GM15510 (cell line): Measurements from ENCODE around the gene MRPL53.

Experiments used
- POLR2A ChIP-seq: IDR thresholded peaks from 3 replicates; pipeline ENCODE4 v1.6.1; 2011; ENCODE audit warnings: borderline replicate concordance; ENCODE audit not compliant: insufficient read length; ENCODE audit errors: extremely low read depth

Gene MRPL53

DNA sequence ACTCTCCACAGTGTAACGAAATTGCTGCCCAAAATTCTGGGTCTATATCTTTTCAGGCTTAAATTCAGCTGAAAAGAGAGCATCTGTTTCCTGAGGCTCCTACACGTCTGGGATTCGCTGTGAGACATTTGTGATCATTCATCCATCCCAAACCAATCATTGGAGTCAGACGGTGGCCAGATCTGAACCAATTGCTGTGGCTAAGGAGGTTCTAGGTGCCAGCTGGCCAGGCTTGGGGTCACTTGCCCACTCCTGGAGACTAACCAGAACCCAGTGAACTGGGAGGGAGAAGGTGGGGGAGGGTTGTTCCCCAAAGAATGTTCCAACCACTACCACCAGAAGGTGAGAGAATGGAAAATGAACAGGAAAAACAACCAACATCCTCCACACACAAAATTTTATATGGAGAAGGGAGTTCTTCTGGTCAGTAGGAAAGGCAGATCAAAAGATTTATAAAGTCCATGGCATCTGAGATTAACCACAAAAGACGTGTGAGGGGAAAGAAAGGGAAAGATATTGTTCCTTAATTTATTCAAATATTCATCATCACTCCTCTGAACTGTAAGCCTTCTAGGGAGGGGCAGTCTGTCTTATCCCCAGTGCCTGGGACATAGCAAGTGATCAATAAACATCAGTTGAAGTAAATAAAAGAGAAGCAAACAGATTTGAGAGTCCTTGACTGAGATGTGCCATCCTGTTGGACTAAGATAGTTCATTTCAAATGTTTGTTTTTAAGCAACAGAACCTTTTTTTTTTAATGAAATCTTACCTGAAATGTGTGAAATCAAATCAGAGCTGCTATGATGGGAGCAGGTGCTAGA is 27.8 kb downstream of the MRPL53 start:
- TF ChIP-seq POLR2A = no peak

DNA sequence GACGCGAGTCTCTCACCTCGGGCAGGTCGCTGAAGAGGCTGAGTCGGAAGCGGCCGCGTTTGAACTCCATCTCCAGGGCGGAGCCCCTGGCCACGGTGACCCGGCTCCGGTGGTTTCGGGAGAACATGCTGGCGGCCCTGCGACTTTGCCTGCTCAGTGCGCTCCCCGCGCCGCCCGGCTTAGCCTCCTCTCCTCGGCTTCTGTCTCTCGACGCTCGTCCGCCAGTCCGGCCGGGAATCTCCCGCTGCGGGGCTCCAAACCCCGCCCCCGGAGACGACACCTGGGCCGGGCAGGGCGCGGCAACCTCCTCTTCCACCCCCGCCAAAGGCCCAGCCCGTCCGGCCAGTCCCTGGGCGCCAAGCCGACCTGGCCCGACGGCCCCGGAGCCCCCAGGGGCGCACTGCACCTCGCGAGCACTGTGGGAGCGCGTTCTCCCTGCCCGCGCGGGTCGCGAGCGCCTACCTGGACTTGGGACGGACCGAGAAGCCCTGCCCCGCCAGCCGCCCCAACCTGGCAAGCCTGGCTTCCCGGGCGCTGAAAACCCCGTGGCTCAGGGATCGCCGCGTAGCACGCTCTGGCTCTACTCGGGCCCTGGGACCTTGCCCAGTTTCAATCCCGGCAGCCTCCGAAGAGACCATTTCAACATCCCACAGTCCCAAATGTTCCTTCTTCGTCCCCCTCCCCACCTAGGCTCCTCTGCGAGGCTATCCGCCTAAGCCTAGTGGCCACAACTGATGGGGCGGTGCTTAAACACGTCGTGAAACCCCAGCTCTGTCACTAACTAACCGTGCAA is 30.6 kb downstream of the MRPL53 start, which contains the start of gene RTKN:
Gene RTKN, minus strand, starts transcription at position 248 of the 793 bp plus-strand sequence. Its CDS starts 121 bp downstream, at position 127.
- peak; percentile 35 for TF ChIP-seq POLR2A

DNA sequence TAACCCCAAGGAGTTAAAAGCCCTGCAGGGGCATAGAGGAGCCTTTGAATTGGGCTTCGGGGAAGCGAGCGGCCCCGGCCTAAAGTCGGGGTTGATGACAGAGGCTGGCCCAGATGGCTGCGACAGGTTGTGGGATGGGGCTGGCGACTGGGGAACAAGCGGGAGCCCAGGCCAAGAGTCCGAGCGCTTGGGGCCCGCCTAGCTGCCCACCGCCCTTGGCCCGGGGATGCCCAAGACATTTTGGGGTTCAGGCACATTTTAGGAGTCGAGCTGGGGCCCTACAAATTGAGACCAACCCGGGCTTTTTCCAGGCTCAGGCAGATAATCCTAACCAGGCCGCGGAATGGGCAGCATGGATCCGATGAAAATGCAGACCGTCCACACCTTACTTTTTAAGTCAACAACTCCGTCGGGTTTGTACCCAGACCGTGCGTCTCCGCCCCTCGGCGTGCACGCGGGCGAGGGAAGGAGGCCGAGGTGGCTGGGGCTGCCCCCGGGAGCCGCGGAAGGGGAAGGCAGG is 31.2 kb downstream of the MRPL53 start:
- TF ChIP-seq POLR2A = no peak

DNA sequence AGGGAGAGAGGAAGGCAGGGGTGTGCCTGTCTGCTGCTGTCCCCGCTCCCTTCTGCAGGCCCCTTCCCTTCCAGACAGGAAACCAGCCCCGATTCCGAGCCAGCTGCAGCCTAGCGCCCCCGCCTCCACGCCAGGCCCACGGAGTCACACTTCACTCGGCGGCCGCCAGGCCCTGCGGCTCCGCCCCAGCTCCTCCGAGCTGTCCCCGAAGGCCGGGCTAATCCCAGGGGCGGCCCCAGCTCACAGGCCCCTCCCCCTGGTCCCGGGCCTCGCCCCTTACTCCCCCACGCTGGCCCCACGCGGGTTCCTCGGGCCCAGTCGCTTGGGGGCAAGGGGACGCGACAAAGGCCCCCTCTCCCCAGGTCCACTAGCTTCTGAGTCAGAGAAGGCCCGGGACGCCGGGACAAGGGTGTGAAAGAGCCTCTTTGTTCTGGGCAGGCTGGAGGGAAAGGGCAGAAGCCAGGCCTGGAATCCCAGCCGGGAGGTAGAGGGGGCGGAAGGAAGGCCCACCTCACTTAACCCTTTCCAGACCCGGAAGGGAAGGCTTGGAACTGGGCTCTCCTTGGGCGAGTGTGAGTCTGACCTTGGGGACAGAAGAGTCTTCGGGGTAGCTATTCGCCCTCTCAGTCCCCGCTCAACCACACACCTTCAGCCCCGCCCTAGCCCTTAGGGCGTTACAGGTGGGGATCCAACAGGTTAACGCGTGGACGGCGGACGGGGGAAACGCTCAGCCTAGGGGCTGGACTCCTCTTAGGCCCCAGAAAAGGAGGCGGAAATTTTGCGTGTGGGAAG is 31.9 kb downstream of the MRPL53 start:
- peak; percentile 52 for TF ChIP-seq POLR2A

DNA sequence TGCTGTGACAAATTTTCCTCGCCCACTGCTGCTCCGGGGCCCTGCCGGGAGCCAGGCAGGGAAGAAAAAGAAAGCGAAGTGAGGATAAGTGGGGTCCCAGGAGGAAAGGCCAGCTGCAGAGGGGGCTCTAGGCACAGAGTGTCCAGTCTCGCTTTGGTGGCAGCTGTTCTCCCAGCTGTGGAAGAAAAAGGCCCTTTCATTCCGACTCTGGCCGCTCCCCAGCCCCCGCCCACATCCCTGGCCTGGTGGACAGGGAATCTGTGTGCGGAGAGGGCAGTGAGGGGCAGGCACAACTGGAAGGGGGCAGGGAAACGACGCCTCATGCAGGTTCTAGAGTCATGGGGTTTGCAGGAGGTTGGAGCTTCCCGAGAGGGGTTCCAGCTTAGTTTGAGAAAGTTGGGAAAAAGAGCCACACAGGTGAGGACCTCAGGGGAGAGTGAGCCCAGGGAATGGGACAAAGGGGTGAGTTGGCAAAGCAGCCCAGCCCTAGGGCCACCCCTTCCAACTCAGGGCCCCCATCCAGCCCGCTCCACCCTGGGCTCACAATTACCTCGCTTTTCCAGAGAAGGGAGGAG is 32.6 kb downstream of the MRPL53 start:
- TF ChIP-seq POLR2A = no peak

DNA sequence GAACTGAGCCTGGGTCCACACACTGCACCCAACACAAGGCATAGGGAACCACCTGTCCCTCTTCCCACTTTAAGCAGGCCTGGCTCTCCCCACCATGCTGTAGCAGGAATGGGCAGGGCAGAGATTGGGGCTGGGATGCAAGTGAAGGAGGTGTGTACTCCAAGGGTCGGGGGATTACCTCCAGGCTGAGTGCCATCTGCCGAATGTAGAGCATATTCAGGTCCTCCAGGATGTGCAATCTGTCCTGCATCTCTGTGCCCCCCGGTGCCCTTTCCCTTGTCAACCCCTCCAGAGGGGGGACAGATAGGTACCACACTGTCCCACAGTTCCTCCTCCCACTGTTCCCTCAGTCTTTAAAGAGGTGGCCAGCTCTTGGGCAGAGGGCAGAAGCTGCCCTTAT is 33.1 kb downstream of the MRPL53 start:
- TF ChIP-seq POLR2A = no peak

DNA sequence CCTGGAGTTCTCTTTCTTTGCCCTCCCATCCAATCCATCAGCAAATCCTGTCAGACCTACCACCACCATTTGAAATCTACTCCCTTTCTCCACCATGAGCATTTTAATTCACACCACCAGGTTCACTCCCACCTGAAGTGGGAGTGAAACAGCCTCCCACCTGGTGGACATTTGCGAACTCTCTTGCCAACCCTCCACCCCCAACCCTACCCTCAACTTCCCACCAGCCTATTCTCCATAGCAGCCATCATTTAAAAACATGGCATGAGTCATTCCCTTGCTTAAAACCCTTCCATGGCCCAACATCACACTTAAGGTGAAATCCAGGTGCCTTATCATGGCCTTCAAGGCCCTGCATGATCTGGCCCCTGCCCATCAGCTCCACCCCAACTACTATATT is 34.2 kb downstream of the MRPL53 start:
- no peak for TF ChIP-seq POLR2A

DNA sequence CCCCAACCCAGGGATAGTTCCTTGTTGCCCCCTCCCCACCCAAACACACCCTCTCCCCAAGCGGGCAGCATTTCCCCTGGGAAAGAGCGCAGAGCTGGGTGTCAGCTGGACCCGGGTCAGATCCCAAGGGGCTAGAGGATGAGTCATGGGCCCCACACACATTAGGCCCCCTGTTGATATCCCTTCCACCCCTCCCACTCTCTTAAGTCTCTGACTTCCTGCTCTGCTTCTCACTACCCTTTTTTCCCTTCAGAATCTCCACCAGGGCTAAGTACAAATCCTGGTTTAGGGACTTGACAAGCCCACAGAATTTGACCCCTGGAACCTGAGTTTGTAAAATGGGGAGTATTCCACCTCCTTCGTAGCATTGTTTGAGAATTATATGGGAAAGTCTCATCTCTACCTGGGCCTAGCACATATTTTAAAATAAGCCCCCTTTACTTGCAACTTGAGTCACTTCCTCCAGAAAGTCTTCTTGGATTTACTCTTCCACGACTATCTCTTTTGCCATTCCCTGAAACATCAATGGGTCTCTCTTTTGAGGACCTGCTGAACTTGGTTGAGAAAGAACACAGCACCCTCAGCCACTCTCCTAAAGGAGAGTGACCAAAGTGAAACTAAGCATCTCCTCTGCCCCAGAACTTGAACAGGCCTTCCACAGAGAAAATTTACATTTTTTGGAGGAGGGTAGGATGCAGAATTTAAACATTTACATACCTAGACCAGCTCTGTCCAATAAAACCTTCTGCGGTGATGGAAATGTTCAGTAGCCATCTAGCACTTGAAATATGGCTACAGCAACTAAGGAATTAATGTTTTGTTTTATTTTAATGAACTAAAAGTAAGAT is 35.4 kb downstream of the MRPL53 start:
- no peak for TF ChIP-seq POLR2A

DNA sequence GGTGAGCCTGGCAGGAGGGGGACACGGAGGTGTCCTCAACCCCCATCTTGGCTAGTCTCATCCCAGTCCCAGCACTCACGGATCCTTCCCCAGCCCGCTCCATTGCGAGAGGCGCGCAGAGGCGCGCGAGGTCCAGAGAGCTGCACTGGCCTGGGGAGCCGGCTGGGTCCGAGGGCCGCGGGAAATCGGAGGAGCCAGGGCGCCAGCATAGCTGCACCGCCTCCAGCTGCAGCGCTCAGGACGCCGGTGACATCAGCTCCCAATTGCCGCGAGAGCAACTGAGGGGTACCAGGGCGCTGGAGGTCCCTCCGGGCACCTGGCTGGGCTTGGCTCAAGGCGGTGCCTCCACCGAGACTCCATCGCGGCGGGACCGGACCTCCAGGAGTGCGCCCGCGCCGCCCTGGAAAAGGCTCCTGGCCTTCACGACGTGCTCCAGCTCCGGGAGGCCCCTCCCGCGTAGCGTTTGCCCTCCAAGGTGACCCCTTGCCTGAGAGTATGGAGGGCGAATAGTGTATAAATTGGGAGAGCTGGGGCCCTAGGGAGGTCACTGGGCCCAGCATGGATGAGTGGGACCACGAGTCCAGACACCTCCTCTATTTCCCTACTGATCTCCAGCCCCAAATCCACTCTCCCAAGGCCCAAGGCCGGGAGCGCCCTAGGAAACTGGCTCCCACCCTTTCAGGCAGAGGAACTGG is 36.2 kb downstream of the MRPL53 start:
- TF ChIP-seq POLR2A = no peak

DNA sequence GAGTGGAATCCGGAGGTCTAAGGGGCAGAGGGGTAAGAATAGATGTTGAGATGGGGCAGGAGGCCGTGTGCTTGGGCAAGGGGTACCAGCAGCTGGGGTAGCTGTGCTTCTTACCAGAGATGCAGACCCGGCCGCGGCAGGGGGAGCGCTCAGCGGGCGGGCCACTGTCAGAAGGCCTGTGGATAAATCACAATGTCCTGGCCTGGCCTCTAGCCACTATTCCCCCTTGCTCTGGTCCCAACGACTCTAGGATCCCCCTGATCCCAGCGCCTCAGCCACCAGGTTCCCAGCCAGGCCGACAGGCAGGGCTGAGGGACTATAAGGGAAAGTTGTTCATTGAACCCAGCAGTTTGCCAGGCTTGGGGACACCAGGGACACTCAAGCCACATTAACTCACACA is 42.0 kb downstream of the MRPL53 start:
- no peak for TF ChIP-seq POLR2A

DNA sequence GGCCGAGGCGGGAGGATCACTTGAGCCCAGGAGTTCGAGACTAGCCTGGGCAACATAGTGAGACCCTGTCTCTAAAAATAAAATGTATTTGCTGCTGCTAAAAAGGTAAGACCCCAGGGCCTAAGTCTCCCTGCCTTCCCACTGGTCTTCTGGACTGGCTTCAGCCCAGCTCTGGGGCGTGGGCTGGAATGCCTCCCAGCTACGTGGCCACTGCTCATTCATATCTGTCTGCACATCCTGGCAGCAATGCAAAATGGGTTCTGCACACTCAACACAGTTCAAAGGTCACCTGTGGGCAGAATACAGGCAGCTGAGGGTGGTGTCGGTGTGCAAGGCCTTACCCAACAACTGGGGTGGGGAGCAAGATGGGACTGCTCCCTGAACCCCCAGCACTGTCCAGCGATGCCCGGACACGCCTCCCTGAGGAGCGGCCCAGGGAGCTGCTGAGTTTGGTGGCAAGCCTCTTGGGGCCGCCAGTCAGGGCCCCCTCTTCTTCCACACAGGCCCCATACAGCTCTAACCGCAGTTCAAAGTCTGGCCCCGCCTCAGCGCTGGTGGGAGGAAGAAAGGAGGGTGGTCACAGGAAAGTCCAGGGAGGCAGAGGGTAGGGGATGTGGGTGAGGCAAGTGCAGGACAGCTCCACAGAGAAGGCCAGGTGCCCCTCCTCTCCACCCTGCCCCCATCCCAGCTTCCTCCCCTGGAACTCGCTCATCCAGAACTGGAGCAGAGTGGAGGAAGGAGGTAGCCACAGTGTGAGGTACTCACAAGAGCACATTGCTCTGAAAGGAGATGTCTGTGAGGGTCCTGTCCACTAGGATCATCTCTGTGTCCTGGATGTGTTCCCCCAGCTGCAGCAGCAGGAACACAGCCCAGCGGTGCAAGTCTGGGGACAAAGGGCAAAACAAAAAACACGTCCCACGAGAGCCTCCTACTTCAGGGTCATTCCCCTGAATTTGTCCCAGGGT is 42.7 kb downstream of the MRPL53 start:
- TF ChIP-seq POLR2A = no peak

DNA sequence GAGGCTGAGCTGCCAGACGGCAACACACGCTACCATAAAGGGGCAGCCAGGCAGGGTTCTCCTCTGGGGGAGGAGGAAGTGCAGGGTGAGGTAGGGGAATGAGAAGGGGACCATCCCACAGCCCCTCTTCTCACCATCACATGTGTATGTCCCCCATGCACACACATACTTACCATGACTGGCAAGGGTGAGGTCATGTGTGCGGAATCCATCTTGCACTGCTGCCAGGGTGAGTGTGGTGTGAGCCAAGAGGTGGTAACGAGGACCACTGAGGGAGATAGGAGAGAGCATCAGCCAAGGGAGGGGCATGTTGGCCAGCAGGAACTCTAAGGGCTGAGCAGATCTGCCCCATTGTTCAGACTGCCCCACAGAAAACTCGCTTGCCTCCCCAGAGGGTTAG is 43.8 kb downstream of the MRPL53 start:
- no peak for TF ChIP-seq POLR2A

DNA sequence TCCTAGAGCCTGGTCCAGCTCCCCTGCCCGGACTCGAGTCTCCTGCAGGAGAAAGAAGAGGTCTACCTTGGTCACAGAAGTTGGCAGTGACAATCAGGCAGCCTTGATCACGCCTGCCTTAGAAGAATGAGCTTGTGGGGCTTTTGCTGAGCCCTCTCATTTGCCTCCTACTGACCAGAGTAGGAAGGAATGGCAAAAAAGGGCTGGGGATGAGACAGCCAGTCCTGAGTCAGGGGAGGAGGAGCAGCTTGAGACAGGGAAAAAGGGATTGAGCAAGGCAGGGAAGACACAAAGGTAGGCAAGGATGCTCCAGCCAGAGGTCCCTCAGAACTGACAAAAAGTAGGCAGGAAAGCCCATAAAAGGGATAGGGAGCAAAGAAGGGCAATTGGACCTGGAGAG is 44.9 kb downstream of the MRPL53 start:
- no peak for TF ChIP-seq POLR2A
